Thoracic aorta (tissue), 2 donors: Measurements from ENCODE around the gene PHETA1. TPM values are rescaled to one million over a fixed set of nuclear protein-coding genes. Genes with fewer than 3 reads are reported as not detected.

ENCODE experiments used
- ATAC-seq: fragments of 150-250 bp; one replicate; pipeline ENCODE4 v1.8.0; 2017; ENCODE audit warnings: low read depth; ENCODE audit not compliant: insufficient number of reproducible peaks, low FRiP score
- DNase-seq: peaks from one replicate; pipeline ENCODE4 v3.0.0-alpha.2; 2020; ENCODE audit warnings: low spot score
- H3K27ac ChIP-seq, 2 donors: fragments of 200-600 bp; sonication (generic); 1 replicate in 1 of 2; 2 replicates in 1 of 2; pipeline ENCODE4 v1.5.1; 2016; ENCODE audit warnings: mild to moderate bottlenecking in 2 of 2, moderate library complexity in 2 of 2
- H3K27me3 ChIP-seq: fragments of 200-600 bp; sonication (generic); replicated peaks from 2 replicates; pipeline ENCODE4 v1.6.0; 2016; ENCODE audit warnings: mild to moderate bottlenecking; ENCODE audit not compliant: insufficient read depth
- H3K36me3 ChIP-seq: fragments of 200-600 bp; sonication (generic); one replicate; pipeline ENCODE4 v1.5.1; 2016
- H3K4me1 ChIP-seq, 2 donors: fragments of 200-600 bp; sonication (generic); 1 replicate in 1 of 2; 2 replicates in 1 of 2; pipeline versions ENCODE4 v1.5.1 to v1.6.0; 2016; ENCODE audit warnings: low read depth in 2 of 2, mild to moderate bottlenecking in 1 of 2; ENCODE audit not compliant: control insufficient read depth in 1 of 2
- H3K4me3 ChIP-seq: fragments of 200-600 bp; sonication (generic); 2 replicates; pipeline ENCODE4 v1.5.1; 2016; ENCODE audit warnings: mild to moderate bottlenecking
- H3K9me3 ChIP-seq: fragments of 200-600 bp; sonication (generic); 2 replicates; pipeline ENCODE4 v1.5.1; 2016
- total RNA-seq, 2 donors: library from RNA; depleted of rRNA; stranded (reverse); fragments of >200 nt; gene quantifications; one replicate each; pipeline versions ENCODE4 v1.1.0 to v1.2.3, GENCODE V29; 2016
- TF ChIP-seq, protein P1 (sequence below): fragments of 200-600 bp; sonication (generic); IDR thresholded peaks from one replicate; pipeline ENCODE4 v1.5.1; 2019; ENCODE audit warnings: antibody characterized with exemption

The PHETA1 gene
- total RNA-seq, 2 donors from 2014 or later = 12.6 to 14.7 TPM

DNA sequence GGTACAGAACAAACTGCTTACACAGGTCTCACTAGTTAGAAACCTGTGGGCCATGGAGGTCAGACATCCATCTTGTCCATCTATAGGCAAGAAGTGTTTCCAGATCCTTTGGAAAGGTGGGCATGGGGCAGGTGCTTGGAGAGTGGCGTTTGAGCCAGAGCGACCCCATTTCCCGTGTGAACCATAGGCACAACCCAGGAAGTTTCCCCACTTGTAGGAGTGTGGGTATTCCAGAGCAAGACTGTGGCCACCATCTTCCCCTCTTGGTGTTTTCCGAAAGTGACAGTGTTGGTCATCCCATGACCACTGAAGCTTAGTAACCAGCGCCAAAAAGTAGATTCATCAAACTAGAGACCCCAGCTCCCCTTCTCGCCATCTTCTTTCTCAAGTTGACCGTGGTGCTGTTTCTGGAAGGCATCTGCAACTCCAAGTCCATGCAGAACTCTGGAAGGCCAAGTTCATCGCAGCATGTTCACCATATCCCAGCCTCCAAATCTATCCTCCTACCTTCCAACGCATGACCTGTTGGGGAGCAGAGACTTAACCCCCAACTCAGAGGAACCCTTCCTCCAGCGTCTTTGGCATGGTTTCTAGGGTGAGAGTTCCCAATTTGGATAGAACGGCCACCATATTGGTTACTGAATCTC, 19.7 kb downstream of the PHETA1 start:
- Histone ChIP-seq H3K27me3 (no peaks in the 10 kb centered on the region), H3K36me3 (no peaks in the 10 kb centered on the region), H3K27ac (no peak overlapping the region), H3K9me3 (peaks cover 9% of the 10 kb centered on the region), H3K4me3 (no peak overlapping the region), H3K4me1 (no peaks in the 10 kb centered on the region)
- ATAC-seq (no peak), DNase-seq (no peak)
- TF ChIP-seq, protein P1, sequence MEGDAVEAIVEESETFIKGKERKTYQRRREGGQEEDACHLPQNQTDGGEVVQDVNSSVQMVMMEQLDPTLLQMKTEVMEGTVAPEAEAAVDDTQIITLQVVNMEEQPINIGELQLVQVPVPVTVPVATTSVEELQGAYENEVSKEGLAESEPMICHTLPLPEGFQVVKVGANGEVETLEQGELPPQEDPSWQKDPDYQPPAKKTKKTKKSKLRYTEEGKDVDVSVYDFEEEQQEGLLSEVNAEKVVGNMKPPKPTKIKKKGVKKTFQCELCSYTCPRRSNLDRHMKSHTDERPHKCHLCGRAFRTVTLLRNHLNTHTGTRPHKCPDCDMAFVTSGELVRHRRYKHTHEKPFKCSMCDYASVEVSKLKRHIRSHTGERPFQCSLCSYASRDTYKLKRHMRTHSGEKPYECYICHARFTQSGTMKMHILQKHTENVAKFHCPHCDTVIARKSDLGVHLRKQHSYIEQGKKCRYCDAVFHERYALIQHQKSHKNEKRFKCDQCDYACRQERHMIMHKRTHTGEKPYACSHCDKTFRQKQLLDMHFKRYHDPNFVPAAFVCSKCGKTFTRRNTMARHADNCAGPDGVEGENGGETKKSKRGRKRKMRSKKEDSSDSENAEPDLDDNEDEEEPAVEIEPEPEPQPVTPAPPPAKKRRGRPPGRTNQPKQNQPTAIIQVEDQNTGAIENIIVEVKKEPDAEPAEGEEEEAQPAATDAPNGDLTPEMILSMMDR = no peak

GRCh38 chr12:111347891-111348644, 20.8 kb downstream of the PHETA1 start:
- no peaks in the 10 kb centered on the region for H3K27me3 ChIP-seq
- H3K9me3 ChIP-seq = peaks cover 12% of the 10 kb centered on the region
- H3K4me3 ChIP-seq = no peak overlapping the region
- ATAC-seq = no peak
- H3K36me3 ChIP-seq = no peaks in the 10 kb centered on the region
- H3K4me1 ChIP-seq = no peaks in the 10 kb centered on the region
- TF ChIP-seq, protein P1 = no peak
- H3K27ac ChIP-seq = no peak overlapping the region
- DNase-seq = no peak

DNA sequence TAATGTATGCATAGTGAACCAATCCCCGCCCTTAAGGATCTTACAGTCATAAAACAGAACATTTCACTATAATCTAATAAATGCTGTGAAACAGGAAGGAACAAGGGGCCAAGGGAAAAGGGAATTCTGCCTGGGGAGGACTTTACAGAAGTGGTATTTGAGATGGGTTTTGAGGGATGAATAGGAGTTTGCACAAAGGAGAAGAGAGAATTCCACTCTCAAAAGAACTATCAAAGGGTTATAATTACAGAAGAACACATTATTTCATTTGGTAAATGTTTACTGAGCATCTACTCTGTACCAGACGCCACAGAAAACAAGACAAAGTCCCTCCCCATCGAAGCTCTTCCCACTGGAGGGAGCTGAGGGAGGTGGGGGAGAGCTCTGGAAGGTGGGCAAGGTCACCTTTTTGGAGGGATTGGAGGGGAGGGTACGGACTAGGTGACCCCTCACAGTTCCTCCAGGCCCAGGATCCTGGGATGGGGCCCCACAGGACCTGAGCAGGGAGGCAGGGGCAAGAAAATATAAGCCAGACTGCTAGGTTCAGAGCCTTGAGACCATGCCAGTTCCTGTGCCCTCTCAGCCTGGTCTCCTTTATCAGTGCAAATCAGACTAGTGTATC, 24.5 kb downstream of the PHETA1 start:
- no peak overlapping the region for H3K4me3 ChIP-seq
- TF ChIP-seq, protein P1 = no peak
- H3K4me1 ChIP-seq = no peaks in the 10 kb centered on the region

DNA sequence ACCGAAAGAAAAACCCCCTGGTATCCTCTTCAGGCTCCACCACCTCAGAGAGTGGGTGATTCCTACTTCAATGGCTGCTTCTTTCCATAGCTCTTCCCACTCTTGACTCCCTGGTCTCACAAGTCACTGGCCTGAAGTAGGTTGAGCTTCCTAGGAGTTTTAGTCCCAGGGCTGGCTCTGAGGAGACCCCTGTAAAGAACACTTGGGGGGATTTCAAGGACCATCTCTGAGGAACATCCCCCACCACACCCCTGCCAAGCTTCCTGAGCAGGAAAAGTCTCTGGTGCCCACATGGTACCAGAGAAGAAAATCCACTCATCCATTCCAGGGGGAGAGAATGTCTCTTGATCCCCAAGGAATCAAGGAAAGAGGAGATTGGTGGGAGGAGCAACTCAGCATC, 25.7 kb downstream of the PHETA1 start:
- H3K4me1 ChIP-seq = no peaks in the 10 kb centered on the region
- no peak overlapping the region for H3K4me3 ChIP-seq
- ATAC-seq = no peak
- no peak for DNase-seq
- no peaks in the 10 kb centered on the region for H3K27me3 ChIP-seq
- TF ChIP-seq, protein P1 = no peak
- H3K36me3 ChIP-seq = no peaks in the 10 kb centered on the region
- H3K27ac ChIP-seq = no peak overlapping the region
- H3K9me3 ChIP-seq = peaks cover 8% of the 10 kb centered on the region

More for the DNA sequence above, 24.5 kb downstream of the PHETA1 start:
- Histone ChIP-seq H3K9me3 (peaks cover 14% of the 10 kb centered on the region), H3K27me3 (no peaks in the 10 kb centered on the region), H3K36me3 (no peaks in the 10 kb centered on the region), H3K27ac (no peak overlapping the region)
- DNase-seq = no peak
- ATAC-seq = no peak

DNA sequence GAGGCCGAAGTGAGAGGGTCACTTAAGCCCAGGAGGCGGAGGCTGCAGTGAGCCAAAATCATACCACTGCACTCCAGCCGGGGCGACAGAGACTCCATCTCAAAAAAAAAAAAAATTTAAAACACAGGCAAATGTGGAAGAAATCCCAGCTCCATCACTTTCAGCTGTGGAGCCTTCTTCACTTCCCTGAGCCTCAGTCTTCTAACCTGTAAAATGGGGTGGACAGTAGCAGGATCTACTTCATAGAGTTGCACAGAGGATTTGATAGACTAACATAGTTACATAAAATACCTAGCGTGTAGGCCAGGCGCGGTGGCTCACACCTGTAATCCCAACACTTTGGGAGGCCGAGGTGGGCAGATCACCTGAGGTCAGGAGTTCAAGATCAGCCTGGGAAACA, 26.5 kb downstream of the PHETA1 start:
- no peak overlapping the region for H3K27ac ChIP-seq
- TF ChIP-seq, protein P1 = no peak
- peaks cover 4% of the 10 kb centered on the region for H3K9me3 ChIP-seq
- DNase-seq (no peak), ATAC-seq (no peak)
- H3K36me3 ChIP-seq = no peaks in the 10 kb centered on the region
- no peaks in the 10 kb centered on the region for H3K27me3 ChIP-seq
- no peak overlapping the region for H3K4me3 ChIP-seq
- no peaks in the 10 kb centered on the region for H3K4me1 ChIP-seq
